Measurements from ENCODE around the gene LARP4B.

The LARP4B gene

DNA sequence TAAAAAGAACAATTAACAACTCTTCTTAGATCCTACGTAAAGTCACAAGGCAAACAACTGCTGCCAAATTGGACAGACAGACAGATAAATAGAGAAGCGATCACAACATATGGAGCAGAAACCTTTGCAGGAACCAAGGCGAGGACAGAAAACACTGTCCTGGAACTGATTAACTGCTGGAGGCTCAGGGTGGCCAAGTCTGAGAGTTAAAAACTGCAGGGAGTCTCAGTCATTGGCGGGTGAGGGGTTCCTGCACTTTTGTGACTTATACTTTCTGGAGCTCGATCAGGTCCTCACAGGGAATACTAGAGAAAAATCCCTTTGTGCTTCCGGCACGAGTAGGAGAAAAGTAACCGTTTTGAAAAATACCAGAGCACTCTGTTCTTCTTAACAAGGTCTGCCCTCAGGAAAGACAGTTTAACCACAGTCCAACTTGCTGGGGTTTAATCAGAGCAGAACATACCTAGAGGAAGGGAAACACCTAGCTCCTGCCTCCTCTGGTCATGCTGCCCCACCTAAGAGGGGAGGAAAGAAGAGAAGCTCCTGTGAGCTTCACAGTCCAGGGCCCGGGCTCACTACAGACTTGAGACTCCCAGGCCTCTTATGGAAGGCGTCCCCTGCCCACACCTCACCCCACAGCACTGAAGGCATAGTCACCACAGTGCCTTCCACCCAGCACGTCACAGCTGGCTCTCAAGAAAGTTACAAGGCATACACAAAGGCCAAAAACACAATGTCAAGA is 74.9 kb downstream of the LARP4B start:
- Histone ChIP-seq H3K4me3 (ENCODE audit: low read depth in 1 of 2, low read length in 1 of 2) (no peak overlapping the region), H3K27me3 (no peaks in the 10 kb centered on the region), H3K9me3 (no peaks in the 10 kb centered on the region), H3K4me1 (ENCODE audit: control insufficient read depth in 1 of 2, insufficient read depth in 1 of 2, low read depth in 1 of 2, low read length in 1 of 2) (peaks cover 6 to 7% of the 10 kb centered on the region in 2 experiments), H3K36me3 (peaks cover 56% of the 10 kb centered on the region), H3K27ac (peak overlapping the region; percentile 26)
- no peak for TF ChIP-seq CTCF (IDR thresholded peaks at IDR 0.05)

DNA sequence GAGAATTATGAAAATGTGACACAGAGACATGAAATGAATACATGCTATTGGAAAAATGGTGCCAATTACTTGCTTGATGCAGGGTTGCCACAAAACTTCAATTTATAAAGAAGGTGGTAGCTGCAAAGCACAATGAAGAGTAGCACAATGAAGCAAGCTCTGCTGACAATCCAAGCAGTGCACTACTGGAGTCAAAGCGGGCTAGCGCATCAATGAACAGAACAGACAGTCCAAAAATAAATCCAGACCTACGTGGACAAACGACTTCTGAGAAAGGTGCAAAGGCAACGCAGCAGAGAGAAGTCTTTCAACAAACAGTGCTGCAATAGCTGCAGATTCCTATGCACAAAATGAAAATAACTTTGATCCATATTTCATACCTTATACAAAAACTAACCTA is 75.8 kb downstream of the LARP4B start:
- H3K27me3 ChIP-seq = no peaks in the 10 kb centered on the region
- no peak overlapping the region for H3K4me3 ChIP-seq (ENCODE audit: low read depth in 1 of 2, low read length in 1 of 2)
- H3K27ac ChIP-seq = no peak overlapping the region
- no peaks in the 10 kb centered on the region for H3K9me3 ChIP-seq
- TF ChIP-seq CTCF (IDR thresholded peaks at IDR 0.05) = no peak
- peaks cover 47% of the 10 kb centered on the region for H3K36me3 ChIP-seq
- H3K4me1 ChIP-seq (ENCODE audit: control insufficient read depth in 1 of 2, insufficient read depth in 1 of 2, low read depth in 1 of 2, low read length in 1 of 2) = peaks cover 8 to 9% of the 10 kb centered on the region in 2 experiments

DNA sequence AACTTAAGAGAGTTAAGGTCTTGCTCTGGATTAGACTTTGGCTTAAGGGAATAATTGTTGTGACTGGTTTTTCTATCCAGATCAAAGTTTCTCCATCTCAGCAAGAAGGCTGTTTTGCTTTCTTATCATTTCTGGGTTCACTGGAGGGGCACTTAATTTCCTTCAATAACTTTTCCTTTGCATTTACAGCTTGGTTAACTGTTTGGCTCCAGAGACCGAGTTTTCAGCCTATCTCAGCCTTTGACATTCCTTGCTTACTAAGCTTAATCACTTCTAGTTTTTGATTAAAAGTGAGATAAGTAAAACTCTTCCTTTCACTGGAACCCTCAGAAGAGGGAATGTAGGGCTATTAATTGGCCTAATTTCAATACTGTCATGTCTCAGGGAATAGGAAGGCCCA is 76.4 kb downstream of the LARP4B start:
- H3K4me3 ChIP-seq (ENCODE audit: low read depth in 1 of 2, low read length in 1 of 2) = no peak overlapping the region
- peaks cover 41% of the 10 kb centered on the region for H3K36me3 ChIP-seq
- no peaks in the 10 kb centered on the region for H3K9me3 ChIP-seq
- TF ChIP-seq CTCF (IDR thresholded peaks at IDR 0.05) = no peak
- H3K27me3 ChIP-seq = no peaks in the 10 kb centered on the region
- H3K4me1 ChIP-seq (ENCODE audit: control insufficient read depth in 1 of 2, insufficient read depth in 1 of 2, low read depth in 1 of 2, low read length in 1 of 2) = peaks cover 8 to 9% of the 10 kb centered on the region in 2 experiments
- no peak overlapping the region for H3K27ac ChIP-seq

- H3K36me3 ChIP-seq = peaks cover 29% of the 10 kb centered on the region
- no peak for TF ChIP-seq CTCF (IDR thresholded peaks at IDR 0.05)
- H3K4me1 ChIP-seq (ENCODE audit: control insufficient read depth in 1 of 2, insufficient read depth in 1 of 2, low read depth in 1 of 2, low read length in 1 of 2) = peaks cover 8 to 9% of the 10 kb centered on the region in 2 experiments
- no peak overlapping the region for H3K4me3 ChIP-seq (ENCODE audit: low read depth in 1 of 2, low read length in 1 of 2)
- no peak overlapping the region for H3K27ac ChIP-seq
- no peaks in the 10 kb centered on the region for H3K9me3 ChIP-seq
- no peaks in the 10 kb centered on the region for H3K27me3 ChIP-seq
Measured at GRCh38 chr10:853017-853416, 78.5 kb downstream of the LARP4B start.

- Histone ChIP-seq H3K4me3 (ENCODE audit: low read depth in 1 of 2, low read length in 1 of 2) (no peak overlapping the region), H3K4me1 (ENCODE audit: control insufficient read depth in 1 of 2, insufficient read depth in 1 of 2, low read depth in 1 of 2, low read length in 1 of 2) (peaks cover 8 to 9% of the 10 kb centered on the region in 2 experiments), H3K27me3 (no peaks in the 10 kb centered on the region), H3K36me3 (peaks cover 34% of the 10 kb centered on the region), H3K9me3 (no peaks in the 10 kb centered on the region), H3K27ac (peak overlapping the region; percentile 61)
- TF ChIP-seq CTCF (IDR thresholded peaks at IDR 0.05) = no peak
Measured at GRCh38 chr10:852386-852785, 79.1 kb downstream of the LARP4B start.
